Right atrium auricular region (tissue), 2 donors: Measurements from ENCODE around the gene UAP1L1. TPM values are rescaled to one million over a fixed set of nuclear protein-coding genes. Genes with fewer than 3 reads are reported as not detected.

Source experiments
- DNase-seq: peaks from one replicate; pipeline ENCODE4 v3.0.0-alpha.2; 2019; ENCODE audit warnings: low spot score
- H3K27ac ChIP-seq, 2 donors: fragments of 200-600 bp; sonication (generic); 1 replicate in 1 of 2; 2 replicates in 1 of 2; pipeline ENCODE4 v1.5.1; 2016 to 2019
- H3K27me3 ChIP-seq, 2 donors: fragments of 200-600 bp; sonication (generic); one replicate each; pipeline versions ENCODE4 v1.5.1 to v1.6.0; 2017 to 2019
- H3K36me3 ChIP-seq: fragments of 200-600 bp; sonication (generic); one replicate; pipeline ENCODE4 v1.5.1; 2016
- H3K4me1 ChIP-seq, 2 donors: fragments of 200-600 bp; sonication (generic); one replicate each; pipeline versions ENCODE4 v1.5.1 to v1.6.0; 2017 to 2019
- H3K4me3 ChIP-seq, 2 donors: fragments of 200-600 bp; sonication (generic); 1 replicate in 1 of 2; 2 replicates in 1 of 2; pipeline ENCODE4 v1.5.1; 2017 to 2019; ENCODE audit warnings: mild to moderate bottlenecking in 1 of 2, moderate library complexity in 1 of 2
- H3K9me3 ChIP-seq, 2 donors: fragments of 200-600 bp; sonication (generic); one replicate each; pipeline ENCODE4 v1.5.1; 2019
- CTCF ChIP-seq, 2 donors: fragments of 200-600 bp; sonication (generic); IDR thresholded peaks; one replicate each; pipeline ENCODE4 v1.5.1; 2019; ENCODE audit warnings: antibody characterized with exemption in 2 of 2
- total RNA-seq, 2 donors: library from RNA; depleted of rRNA; stranded (reverse); fragments of >200 nt; gene quantifications; one replicate each; pipeline ENCODE4 v1.1.0, GENCODE V29; 2016

UAP1L1 gene
- total RNA-seq, 2 donors from 2014 or later = 4.3 to 6.3 TPM

- peaks cover 0 to 53% of the 10 kb centered on the region in 2 donors for H3K4me1 ChIP-seq
- H3K27ac ChIP-seq = peak overlapping the region; percentile 58 to 77
Observed at GRCh38 chr9:137044502-137045177, 32.7 kb upstream of the UAP1L1 start.

GRCh38 chr9:137045294-137046087 lies 31.8 kb upstream of the UAP1L1 start:
- peaks cover 0 to 12% of the 10 kb centered on the region in 2 donors for H3K27me3 ChIP-seq
- no peak for DNase-seq
- peaks cover 0 to 53% of the 10 kb centered on the region in 2 donors for H3K4me1 ChIP-seq
- no peak for TF ChIP-seq CTCF (IDR thresholded peaks at IDR 0.05)
- peak overlapping the region; percentile 67 to 77 for H3K27ac ChIP-seq
- no peaks in the 10 kb centered on the region for H3K9me3 ChIP-seq
- peaks cover 4% of the 10 kb centered on the region for H3K36me3 ChIP-seq
- H3K4me3 ChIP-seq = peak overlapping the region; percentile 49 to 60

More at GRCh38 chr9:137044502-137045177, 32.7 kb upstream of the UAP1L1 start:
- TF ChIP-seq CTCF (IDR thresholded peaks at IDR 0.05) = no peak
- peaks cover 12% of the 10 kb centered on the region for H3K36me3 ChIP-seq
- peaks cover 0 to 10% of the 10 kb centered on the region in 2 donors for H3K27me3 ChIP-seq
- H3K4me3 ChIP-seq = peak overlapping the region; percentile 49 to 60
- no peaks in the 10 kb centered on the region for H3K9me3 ChIP-seq
- no peak for DNase-seq

- peak; percentile 87 to 93 for TF ChIP-seq CTCF (IDR thresholded peaks at IDR 0.05)
- Histone ChIP-seq H3K27ac (peak within 1 kb of the TSS; percentile 67 to 77), H3K4me1 (peaks cover 0 to 53% of the 10 kb centered on the region in 2 donors), H3K27me3 (peaks cover 0 to 12% of the 10 kb centered on the region in 2 donors), H3K36me3 (no peaks in the 10 kb centered on the region), H3K4me3 (peak within 1 kb of the TSS; percentile 49 to 60), H3K9me3 (no peaks in the 10 kb centered on the region)
- DNase-seq = peak; percentile 80
Observed at GRCh38 chr9:137046088-137046787, 31.1 kb upstream of the UAP1L1 start, which contains the start of gene NPDC1. TSS of gene NPDC1 (minus strand) at chr9:137046177. CDS start at chr9:137045989, 188 bp downstream.

- no peak overlapping the region for H3K4me3 ChIP-seq
- H3K36me3 ChIP-seq = no peaks in the 10 kb centered on the region
- TF ChIP-seq CTCF (IDR thresholded peaks at IDR 0.05) = no peak
- no peak for DNase-seq
- H3K4me1 ChIP-seq = peaks cover 0 to 50% of the 10 kb centered on the region in 2 donors
- peaks cover 0 to 17% of the 10 kb centered on the region in 2 donors for H3K27me3 ChIP-seq
- no peak overlapping the region for H3K27ac ChIP-seq
- no peaks in the 10 kb centered on the region for H3K9me3 ChIP-seq
Observed at GRCh38 chr9:137048655-137049543, 28.4 kb upstream of the UAP1L1 start.
